Measurements from ENCODE around the gene FRS2.

The FRS2 gene

GRCh38 chr12:69476276-69477017, 6.3 kb downstream of the FRS2 start:
- ChIA-PET CTCF (interaction anchor here (0.6 kb wide), 1 partner anchor 460 kb away, joined by 3 read pairs; no protein-coding TSS in a partner anchor), POLR2A (ENCODE audit: low non-redundant PET) (no interaction called here)
- no peak overlapping the region for H3K27ac ChIP-seq
- DNase-seq (ENCODE audit: low spot score), result no peak
- TF ChIP-seq CTCF (conservative IDR thresholded peaks at IDR 0.05; ENCODE audit: low read depth), result no peak

- ChIA-PET POLR2A (ENCODE audit: low non-redundant PET) (no interaction called here), CTCF (interaction anchor here (0.6 kb wide), 1 partner anchor 68 kb away, joined by 4 read pairs; no protein-coding TSS in a partner anchor)
- H3K27ac ChIP-seq, result no peak overlapping the region
- DNase-seq (ENCODE audit: low spot score), result no peak
- no peak for TF ChIP-seq CTCF (conservative IDR thresholded peaks at IDR 0.05; ENCODE audit: low read depth)
Observed at GRCh38 chr12:69479675-69480074, 9.5 kb downstream of the FRS2 start.

GRCh38 chr12:69480698-69481097, 10.5 kb downstream of the FRS2 start:
- no peak overlapping the region for H3K27ac ChIP-seq
- DNase-seq (ENCODE audit: low spot score), result no peak
- no peak for TF ChIP-seq CTCF (conservative IDR thresholded peaks at IDR 0.05; ENCODE audit: low read depth)
- ChIA-PET POLR2A (ENCODE audit: low non-redundant PET) (interaction anchor here (0.7 kb wide), 1 partner anchor 74 kb away, joined by 3 read pairs; no protein-coding TSS in a partner anchor), CTCF (no interaction called here)

- no peak overlapping the region for H3K27ac ChIP-seq
- DNase-seq (ENCODE audit: low spot score), result no peak
- no peak for TF ChIP-seq CTCF (conservative IDR thresholded peaks at IDR 0.05; ENCODE audit: low read depth)
- ChIA-PET CTCF (no interaction called here), POLR2A (ENCODE audit: low non-redundant PET) (interaction anchor here (0.7 kb wide), 1 partner anchor 73 kb away, joined by 3 read pairs; no protein-coding TSS in a partner anchor)
Observed at GRCh38 chr12:69481133-69481532, 10.9 kb downstream of the FRS2 start.

GRCh38 chr12:69483700-69484099, 13.5 kb downstream of the FRS2 start:
- ChIA-PET CTCF (interaction anchor here (0.8 kb wide), 1 partner anchor 14 kb away, joined by 3 read pairs; the partner anchor contains the start of gene FRS2), POLR2A (ENCODE audit: low non-redundant PET) (no interaction called here)
- no peak for TF ChIP-seq CTCF (conservative IDR thresholded peaks at IDR 0.05; ENCODE audit: low read depth)
- DNase-seq (ENCODE audit: low spot score), result no peak
- H3K27ac ChIP-seq, result peak overlapping the region; percentile 29; the same call in 1 of the 2 replicates

GRCh38 chr12:69484428-69484827, 14.2 kb downstream of the FRS2 start:
- ChIA-PET POLR2A (ENCODE audit: low non-redundant PET) (no interaction called here), CTCF (no interaction called here)
- no peak for DNase-seq (ENCODE audit: low spot score)
- no peak for TF ChIP-seq CTCF (conservative IDR thresholded peaks at IDR 0.05; ENCODE audit: low read depth)
- peak overlapping the region; percentile 29; the same call in 1 of the 2 replicates for H3K27ac ChIP-seq

Data from RWPE1 (cell line).